HFF-Myc (cell line): ENCODE results near the gene HAUS3.

Source experiments
- DNase-seq: peaks from one replicate; pipeline ENCODE4 v3.0.0-alpha.2; 2011; ENCODE audit warnings: low read depth; ENCODE audit errors: extremely low read depth
- H3K4me3 ChIP-seq: replicated peaks from 2 replicates; pipeline ENCODE4 v1.5.1; 2011; ENCODE audit warnings: low read depth, mild to moderate bottlenecking, control low read depth, low read length
- TF ChIP-seq, protein P1 (sequence below): IDR thresholded peaks from 2 replicates; pipeline ENCODE4 v1.5.1; 2012; ENCODE audit warnings: mild to moderate bottlenecking, low read depth, low read length, control low read depth; ENCODE audit errors: missing control alignments

Gene HAUS3

DNA sequence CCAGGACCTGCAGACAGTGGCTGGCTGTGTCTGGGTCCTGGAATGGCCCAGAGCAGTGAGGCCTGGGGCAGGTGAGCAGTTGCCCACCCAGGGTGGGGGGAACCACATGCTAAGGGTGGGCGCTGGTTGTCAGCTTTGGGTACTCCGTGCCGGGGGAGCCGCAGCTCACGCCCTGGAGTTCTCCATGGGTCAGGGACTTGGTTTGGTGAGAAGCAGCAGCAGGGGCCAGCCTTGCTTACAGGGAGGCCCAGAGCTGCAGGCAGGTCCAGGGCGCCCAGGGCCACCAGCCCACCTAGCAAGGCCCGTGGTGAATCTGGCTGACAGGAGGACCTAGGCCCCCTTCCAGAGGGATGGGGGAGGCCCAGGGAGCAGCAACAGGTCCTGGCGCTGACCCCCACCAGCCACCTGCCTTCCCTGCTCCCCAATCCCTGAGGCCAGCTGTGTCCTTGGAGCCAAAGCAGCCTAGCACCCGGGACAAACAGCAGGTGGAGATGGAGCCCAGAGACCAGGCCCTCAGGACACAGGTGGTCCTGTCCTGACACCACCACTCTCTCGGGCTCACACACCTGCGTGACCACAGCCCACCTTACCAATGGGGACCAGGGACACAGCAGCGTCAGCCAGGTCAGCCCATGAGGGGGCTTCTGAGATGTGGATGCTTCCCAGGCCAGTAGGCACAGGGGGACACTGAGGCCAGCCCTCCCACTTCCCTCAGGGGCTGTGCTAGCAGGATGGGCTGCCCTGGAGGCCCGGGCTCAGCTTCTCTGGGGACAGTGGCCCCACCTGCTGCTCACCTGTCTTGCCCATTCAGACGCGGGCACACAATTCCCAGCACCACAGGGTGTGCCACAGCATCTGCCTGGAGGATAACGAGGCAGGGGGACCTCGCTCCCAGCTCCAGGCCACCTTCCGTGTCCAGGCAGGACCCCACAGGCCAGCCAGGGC is 16.4 kb upstream of the HAUS3 start:
- TF ChIP-seq, protein P1, sequence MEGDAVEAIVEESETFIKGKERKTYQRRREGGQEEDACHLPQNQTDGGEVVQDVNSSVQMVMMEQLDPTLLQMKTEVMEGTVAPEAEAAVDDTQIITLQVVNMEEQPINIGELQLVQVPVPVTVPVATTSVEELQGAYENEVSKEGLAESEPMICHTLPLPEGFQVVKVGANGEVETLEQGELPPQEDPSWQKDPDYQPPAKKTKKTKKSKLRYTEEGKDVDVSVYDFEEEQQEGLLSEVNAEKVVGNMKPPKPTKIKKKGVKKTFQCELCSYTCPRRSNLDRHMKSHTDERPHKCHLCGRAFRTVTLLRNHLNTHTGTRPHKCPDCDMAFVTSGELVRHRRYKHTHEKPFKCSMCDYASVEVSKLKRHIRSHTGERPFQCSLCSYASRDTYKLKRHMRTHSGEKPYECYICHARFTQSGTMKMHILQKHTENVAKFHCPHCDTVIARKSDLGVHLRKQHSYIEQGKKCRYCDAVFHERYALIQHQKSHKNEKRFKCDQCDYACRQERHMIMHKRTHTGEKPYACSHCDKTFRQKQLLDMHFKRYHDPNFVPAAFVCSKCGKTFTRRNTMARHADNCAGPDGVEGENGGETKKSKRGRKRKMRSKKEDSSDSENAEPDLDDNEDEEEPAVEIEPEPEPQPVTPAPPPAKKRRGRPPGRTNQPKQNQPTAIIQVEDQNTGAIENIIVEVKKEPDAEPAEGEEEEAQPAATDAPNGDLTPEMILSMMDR = no peak
- no peak for DNase-seq
- H3K4me3 ChIP-seq = no peak overlapping the region

- H3K4me3 ChIP-seq = no peak overlapping the region
- TF ChIP-seq, protein P1 = no peak
- no peak for DNase-seq
These were observed 15.6 kb upstream of the HAUS3 start for GRCh38 chr4:2257361-2258081.

DNA sequence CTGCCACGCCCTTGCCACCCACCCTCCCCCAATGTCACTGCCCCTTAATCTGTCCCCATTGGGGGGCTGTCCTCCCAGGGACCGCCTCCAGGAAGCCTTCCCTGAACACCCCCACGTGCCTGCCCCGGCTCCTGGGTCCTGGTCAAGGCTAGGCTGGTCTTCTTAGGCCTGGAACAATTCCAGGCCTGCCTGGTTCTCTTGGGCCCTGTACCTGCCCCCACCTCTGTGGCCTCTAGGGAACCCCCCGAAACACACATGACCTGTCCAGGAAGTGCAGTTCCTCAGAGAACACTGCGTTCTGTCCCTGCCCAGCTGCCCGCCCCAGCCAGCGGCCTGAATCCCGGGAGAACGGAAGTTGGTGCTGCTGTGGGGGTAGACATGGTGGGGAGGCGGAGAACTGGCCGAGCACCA is 14.9 kb upstream of the HAUS3 start:
- H3K4me3 ChIP-seq = no peak overlapping the region
- no peak for DNase-seq
- TF ChIP-seq, protein P1 = no peak

- TF ChIP-seq, protein P1 = no peak
- DNase-seq = no peak
- no peak overlapping the region for H3K4me3 ChIP-seq
These were observed 14.3 kb upstream of the HAUS3 start for GRCh38 chr4:2256156-2256731.

DNA sequence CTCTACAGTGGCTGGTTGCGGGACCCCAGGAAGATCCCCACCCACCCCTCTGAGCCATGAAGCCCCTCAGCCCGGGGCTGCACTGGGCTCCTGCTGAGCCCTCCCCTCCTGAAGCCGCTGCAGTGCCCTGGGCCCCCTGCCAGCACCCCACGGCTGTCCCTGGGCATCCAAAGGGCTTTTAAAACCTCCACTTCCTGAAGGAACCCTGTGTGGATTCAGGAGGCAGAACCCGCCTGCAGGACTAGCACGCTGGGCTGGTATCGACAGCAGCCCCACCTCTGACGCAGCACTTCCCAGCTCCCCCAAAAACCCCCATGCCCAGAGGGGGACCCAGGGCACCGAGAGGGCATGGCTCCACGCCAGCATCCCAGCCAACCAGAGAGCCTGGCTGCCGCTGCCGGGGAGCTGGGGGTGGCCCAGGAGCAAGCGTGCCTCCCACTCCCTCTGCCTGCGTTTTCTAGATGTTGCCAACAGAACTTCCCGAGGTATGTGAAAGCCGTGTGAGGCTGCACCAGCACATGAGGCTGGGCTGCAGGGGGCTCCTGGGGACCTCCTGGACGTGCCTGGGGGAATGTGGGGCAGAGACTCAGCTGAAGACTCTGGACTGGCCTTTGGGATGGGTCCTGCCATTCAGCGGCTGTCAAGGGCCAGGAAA is 13.7 kb upstream of the HAUS3 start:
- TF ChIP-seq, protein P1 = no peak

More for the DNA sequence above, 13.7 kb upstream of the HAUS3 start:
- DNase-seq = no peak
- H3K4me3 ChIP-seq = no peak overlapping the region
